HG02970 (cell line): ENCODE results near the gene MTA1.

Source experiments
- ATAC-seq: cut with Tn5 transposase; IDR thresholded peaks from one replicate; pipeline ENCODE4 v1.9.1; 2021; ENCODE audit warnings: mild to moderate bottlenecking, moderate library complexity, moderate number of reproducible peaks; ENCODE audit not compliant: unreplicated experiment, low FRiP score

Gene MTA1

DNA sequence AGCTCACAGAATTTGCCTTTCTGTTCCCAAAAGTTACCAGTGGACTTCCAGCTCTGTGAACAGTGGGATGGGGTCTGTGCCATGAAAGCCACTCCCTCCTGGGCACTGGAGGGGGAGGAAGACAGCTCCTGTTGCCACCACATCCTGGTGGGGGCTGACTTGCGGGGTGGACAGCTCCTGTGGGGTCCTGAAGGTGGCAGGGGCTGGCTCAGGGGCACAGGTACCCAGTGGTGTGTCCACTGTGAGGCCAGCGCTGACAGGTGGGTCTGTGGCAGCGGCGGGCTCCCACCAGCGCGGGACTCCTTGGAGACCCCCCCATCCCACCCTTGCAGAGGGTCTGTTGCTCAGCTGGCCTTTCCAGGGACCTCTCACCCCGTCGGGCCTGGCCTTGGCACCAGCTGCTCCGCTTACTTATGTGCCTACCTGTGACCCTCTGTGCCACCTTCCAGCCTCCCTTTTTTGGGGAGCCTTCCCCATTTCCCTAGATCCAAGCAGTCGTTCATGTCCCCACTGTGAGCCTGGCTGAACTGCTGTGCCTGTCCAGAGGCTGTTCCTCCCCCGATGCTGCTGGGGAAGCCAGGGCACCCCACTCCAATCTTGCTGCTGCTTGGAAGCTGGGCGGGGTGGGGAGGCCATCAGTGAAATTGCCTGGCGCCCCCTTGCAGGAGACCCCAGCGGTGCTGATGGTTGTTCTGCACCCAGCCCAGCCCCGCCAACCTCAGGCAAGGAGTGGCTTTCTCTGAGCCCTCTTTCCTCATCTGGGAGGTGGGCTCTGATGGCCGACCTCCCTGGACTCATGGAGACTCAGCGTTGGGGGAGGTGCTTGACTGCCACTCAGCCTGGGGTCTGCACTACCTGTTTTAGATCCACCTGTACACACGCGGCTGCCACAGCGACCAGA lies 73.6 kb downstream of the MTA1 start:
- ATAC-seq = no peak

DNA sequence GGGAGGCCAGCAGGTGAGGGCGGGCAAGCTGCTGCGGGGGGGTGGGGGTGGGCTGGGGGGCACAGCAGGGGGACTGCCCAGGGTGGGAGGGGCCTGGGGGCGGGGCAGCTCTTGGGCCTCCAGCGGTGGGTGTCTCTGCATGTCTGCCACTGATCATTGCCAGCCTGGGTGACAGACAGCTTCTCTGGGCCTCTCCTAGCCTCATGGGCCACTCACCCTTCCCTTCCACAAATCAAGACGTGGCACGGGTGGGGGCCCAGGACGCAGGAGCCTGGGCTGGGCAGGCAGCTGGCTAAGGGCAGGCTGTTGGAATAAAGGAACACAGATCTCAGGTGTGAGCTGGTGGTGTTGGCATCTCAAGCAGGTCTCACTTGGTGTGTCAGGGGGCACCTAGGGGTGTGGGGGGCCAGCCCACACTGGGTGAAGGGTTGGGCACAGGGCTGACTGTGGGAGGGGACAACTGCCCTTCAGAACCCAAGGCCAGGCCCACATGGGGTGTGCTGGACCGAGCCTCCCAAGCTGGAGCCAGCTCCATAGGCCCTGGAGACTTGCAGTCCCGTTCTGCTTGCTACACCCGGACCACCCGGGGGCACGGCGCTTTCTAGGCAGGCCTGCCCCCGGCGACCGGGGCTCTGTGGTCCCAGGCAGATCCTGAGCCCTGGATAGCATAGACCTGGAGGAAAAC lies 74.4 kb downstream of the MTA1 start:
- ATAC-seq = no peak

DNA sequence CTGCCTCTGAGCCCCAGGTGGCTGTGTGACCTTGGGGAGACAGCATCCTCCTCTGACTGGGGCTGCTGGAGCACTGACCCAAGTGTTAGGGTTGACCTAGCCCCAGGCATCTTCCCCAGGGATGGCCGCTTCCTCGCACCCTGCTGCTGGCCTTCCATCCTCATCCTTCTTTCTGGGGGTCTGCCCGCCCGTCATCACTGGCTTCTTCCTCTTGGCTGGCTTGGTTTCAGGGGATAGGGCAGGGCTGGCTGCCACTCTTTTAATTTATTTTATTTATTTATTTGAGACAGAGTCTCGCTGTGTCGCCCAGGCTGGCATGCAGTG lies 74.9 kb downstream of the MTA1 start:
- no peak for ATAC-seq

DNA sequence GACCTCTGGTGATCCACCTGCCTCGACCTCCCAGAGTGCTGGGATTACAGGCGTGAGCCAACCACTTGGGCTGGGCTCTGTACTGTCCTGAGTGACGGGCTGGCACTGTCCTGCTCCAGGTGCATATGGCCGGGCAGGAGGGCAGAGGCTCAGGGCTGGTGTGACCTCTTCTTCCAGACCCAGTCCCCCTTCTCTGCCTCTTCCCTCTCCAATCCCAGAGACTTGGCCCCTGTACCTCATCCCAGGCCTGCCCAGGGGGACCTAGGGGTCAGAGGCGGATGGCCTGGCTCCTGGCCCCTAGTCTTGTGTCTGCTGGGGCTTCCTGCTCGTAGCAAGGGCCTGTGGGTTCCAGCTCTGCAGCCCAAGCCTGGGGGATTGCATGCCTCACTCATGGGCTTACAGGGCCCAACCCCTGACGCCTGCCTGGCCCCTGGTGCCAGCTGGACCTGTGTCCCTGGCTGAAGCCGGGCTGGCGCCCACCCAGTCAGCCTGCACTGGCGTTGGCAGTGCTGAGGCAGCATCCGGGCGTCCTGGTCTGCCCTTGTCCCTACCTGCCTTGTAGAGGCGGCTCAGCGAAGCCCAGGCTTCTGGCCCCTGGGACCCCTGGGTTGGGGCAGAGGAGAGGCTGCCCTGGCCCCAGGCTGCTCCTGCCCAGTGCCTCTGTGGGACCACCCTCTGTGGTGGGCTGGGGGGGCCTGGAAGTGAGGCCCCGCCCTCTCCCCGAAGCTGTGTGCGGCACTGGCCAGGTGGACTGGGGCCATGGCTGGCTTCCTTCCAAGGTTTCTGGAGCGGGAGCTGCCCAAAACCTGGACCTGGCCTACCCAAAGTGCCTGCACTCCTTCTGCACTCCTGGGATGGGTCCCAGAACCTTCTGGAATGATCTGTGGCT lies 75.7 kb downstream of the MTA1 start:
- no peak for ATAC-seq

DNA sequence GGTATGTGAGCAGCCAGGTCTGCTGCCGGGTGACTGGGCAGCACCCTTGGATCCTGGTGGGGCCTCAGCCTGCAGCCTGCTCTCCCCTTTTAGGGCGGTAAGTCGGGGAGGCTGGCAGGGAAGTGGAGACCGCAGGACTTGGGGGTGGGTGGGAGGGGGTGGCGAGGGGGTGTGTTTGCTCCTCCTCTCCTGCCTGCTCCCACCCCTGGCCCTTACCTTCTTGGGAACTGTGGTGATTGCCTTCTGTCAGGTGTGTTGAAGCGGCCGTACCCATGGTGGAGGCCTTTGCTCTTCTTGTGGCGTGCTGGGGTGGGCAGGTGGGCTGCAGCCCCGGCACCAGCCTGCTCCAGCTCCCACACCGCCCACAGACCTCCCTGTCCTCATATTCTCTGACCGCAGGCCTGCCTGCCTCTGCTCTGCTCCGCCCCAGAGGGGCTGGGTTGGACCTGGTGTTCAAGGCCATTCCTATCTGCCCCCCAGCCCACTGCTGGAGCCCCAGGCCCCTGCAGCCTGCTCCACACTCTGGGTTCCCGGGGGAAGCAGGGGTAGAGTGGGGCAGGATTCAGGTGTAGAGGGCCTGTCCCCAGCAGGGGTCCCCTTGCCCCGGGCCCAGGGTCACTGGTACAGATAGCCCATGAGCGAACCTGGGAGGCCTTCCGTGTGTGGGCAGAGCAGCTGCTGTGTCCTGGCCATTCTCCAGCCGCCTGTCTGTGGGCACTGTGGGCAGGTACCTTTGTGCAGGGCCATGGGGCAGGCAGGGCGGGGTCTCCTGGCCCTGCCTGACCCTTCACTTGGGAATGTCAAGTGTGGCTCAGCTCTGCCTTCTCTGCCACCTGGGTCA lies 76.6 kb downstream of the MTA1 start:
- ATAC-seq = no peak

DNA sequence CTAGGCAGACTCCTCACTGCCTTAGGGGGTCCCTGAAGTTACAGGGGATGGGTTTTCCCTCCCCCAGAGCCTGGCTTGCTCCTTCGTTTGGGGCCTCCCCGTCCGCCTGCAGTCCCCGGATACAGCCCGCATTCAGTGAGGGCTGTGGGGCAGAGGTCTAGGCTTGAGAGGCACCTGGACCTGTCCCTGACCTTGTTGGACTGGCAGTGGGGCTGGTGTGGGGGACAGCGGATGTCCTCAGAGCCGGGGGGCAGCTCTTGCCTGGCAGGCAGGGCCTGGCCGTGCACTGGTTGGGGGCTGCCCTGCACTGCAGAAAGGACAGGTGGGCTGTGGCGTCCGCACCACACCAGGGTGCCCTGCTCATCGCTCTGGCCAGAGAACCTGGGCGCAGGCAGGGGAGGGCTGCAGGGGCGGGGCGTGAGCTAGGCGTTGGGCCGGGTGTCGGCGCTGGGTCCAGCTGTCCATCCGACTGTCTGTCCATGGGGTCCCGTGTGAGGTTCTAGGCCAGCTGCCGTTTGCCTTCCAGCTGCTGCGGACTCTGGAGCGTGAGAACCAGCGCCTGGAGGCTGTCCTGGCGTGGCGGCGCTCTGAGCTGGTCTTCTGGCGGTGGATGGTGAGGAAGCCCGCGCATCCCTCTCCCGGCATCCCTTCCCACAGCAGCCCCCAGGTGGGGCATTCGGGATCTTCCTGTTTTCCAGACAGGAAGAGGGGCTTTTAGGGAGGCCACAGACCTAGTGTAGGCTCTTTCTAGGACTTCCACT lies 77.4 kb downstream of the MTA1 start:
- ATAC-seq = no peak

DNA sequence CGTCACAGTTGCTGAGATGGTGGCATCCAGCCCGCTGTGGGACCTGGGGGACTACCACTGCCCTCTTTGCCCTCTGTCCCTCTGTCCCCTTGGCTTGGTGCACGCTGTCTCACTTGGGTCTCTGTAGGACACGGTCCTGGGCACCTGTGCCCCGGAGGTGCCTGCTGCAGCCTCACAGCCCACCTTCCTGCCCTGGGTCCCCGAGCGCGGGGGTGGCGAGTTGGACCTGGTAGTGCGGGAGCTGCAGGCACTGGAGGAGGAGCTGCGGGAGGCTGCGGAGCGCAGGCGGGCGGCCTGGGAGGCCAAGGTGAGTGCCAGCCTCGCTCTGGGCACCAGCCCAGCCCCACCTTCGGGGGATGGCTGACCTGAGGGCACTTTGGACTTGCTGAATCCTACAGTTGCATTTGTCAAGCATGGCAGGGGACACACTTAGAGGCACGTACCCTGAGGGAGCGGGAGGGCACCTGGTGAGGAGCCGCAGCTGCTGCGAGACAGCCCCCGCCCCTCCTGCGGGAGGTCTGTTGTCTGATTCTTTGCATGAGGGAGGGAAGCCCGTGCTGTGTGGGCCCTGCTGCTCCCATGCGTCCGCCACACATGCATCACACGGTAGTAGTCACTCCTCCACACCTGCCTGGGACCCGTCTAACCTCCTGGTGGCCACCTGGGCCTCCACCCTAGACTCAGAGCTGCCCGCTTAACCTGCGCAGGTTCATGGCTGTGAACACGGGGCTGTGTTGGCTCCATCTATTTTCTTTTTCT lies 78.2 kb downstream of the MTA1 start:
- ATAC-seq = no peak

DNA sequence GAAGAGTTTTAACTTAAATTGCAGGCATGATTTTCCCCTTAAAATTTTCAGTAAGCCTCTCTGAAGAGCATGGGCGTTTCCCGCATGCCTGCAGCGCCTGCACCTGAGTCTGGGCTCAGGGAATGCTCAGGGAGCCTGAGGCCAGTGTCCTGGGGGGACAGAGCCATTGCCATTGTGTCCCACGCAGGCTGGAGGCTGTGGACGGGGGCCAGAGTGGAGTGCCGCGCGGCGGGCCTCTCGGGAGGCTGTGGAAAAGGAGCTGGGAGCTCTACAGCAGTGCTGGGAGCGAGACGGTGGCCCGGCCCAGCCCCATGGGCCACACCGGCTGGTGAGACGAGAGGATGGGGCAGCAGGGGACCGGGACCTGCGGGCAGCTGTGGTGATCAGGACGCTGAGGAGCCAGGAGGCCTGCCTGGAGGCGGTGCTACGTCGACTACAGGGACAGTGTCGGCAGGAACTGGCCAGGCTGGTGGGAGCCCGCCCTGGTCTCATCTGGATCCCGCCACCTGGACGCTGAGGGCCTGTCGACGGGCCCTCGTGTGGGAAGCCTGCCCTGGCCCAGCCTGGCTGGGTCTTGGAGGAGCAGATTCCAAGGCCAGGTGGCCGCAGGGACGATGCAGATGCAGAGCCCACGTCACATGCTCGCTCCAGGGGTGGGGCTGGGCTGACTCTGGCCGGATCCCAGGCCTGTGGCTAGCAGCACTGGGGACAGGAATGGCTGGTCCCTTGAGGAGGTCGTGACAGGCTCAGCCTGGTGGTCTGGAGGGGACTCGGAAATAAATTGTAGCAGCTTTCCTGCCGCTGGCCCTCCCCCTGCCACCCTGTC lies 79.0 kb downstream of the MTA1 start:
- ATAC-seq = no peak

DNA sequence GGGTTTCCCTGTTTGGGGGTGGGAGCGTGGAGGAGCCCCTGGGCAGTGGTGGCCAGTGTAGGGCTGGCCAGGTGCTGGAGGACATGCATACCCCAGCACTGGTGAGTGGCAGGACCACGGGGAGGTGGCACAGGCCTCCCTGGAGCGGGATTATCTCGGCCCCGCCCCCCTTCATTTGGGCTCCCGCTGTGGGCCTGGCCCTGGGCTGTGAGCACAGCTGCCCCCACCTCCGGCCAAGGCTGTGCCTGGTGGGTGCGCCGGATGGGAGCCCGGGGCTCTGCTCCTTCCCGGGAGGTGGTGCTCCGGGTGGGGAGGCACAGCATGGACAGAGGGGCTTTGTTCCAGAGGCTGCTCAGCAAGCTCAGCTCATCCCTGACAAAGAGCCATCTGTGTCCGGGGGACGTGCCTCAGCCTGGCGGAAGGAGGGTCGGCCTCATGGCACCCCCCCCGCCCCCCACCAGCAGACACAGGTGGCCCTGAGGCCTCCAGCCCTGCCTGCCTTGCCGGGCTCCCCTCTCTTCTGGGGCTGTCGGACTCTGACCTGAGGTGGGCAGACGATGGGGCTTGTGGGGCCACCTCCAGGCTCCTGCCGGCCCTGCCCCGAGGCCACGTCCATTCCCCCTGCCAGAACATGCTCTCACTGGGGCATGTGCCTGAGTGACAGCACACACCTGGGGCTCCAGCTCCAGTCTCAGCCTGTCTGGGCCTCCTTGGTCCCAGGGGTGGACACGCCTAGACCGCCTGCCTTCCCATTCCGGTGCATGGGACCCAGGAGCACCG lies 79.8 kb downstream of the MTA1 start:
- ATAC-seq = no peak

DNA sequence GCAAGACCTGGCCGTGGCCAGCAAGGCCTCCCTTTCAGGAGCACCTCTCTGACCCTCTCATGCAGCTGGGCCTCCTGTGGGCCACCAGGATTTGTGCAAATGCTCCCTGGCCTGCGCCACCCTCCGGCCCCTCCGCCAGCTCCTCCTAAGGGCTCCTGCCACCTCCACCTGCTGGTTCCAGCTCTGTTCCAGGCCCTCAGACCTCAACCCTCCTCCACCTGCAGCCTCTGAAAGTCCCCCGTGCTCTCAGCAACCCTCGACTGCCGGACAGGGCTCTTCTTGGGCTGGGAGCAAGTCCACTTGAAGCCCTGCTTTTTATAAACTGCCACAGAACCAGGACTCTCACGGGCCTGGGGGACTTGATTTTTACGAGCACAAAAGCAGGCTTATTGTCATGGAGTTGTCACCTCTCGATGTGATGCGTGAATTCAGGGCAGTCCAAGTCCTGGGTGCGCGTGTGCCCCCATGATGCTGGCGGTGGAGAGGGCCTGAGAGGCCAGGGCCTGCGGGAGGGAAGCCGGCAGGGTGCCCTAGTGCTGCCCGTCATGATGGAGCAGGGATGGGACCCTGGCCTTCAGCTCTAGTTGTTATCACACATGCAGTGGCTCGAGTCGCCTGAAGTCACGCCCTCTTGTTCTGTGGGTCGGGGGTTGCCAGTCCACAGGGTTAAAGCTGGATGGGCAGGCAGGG lies 80.6 kb downstream of the MTA1 start:
- no peak for ATAC-seq

DNA sequence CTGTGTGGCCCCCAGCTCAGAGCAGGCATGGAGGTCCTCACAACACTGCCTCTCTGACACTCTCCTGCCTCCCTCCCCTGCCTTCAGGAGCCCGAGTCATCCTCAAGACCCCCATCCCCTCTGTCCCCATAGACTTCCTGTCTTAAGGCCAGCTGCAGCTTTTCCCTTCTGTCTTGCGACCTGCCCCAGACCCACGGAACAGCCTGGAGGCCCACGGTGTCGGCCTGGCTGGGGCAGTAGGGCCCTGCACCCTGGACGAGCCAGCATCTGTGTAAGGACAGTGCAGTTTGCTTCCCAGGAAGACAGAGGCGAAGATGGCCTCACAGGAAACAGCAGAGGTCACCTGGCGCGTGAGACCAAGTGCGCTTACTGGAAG lies 81.1 kb downstream of the MTA1 start:
- no peak for ATAC-seq

DNA sequence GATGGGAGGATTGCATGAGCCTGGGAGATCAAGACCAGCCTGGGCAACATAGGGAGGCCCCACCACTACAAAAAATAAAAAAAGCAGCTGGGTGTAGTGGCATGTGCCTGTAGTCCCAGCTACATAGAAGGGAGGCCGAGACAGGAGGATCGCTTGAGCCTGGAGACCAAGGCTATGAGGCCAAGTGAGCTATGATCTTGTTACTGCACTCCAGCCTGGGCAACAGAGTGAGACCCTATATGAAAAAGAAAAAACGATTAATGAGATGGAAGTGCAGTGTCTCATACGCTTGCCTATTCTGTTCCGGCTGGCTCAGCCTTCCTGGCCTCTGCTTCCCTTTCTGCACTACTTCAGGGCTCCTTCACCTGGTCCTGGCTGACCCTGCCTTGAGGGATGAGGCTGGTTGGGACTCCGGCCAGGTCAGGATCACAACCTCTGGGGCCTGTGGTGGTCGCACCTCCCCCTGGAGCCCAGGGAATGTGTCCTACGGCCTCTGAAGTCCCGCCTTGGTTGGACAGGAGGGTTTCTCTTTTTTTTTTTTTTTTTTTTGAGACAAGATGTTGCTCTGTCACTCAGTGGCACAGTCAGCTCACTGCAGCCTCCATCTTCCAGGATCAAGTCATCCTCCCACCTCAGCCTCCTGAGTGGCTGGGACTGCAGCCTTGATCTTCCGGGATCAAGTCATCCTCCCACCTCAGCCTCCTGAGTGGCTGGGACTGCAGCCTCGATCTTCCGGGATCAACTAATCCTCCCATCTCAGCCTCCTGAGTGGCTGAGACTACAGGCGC lies 82.1 kb downstream of the MTA1 start:
- no peak for ATAC-seq

DNA sequence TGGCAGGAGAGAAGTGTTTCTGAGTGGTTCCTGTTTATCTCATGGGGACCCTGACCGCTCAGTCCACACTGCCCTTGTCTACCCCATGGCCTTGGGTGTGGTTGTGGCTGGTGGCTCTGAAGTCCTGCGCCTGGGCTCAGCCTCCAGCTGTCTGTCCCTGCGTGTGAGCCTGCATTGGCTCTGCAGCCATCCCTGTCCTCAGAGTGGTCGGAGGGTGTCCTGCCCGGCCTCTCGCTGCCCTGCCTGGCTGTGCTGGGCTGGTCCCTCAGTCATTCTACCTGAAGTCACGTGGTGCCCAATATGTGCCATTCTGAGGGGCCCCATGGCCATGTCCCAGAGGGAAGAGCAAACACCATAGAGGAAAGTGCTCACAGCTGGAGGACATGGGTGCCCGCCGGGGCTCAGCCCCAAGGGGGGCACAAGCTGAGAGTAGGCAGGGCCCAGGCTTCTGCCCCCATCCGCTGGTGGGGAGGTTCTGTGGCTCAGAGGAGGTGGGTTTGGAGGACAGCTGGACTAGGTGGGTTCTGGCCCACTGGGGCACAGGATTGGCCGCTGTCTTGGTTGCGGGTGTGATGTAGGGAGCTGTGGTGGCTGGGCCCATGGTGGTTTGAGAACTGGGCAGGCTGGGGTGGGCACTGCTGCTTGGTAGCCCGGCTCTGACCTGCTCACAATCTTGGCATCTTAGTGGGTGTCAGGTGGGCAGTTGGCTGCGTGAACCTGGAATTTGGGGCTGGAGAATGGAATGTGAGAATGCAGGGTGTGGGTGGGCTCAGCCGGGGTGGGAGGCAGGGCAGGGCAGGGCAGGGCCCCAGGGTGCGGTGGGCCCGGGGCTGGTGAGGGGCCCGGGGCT lies 83.0 kb downstream of the MTA1 start:
- no peak for ATAC-seq

DNA sequence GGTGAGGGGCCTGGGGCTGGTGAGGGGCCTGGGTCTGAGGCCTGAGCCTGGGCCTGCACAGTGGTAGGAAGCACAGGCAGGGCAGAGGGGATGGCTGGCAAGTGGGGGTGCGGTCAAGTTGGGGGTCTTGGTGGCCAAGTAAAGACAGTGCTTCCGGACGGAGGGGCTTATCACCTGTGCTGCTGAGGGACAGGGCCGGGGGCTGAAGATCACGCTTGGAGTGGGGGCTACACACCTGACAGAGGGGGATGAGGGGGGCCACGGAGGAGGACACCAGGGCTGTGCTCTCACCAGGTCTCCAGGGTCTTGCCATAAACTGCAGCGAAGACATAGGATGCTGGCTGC lies 83.6 kb downstream of the MTA1 start:
- no peak for ATAC-seq
